Transverse colon (tissue), 4 donors: Measurements from ENCODE around the gene CCND1. TPM values are rescaled to one million over a fixed set of nuclear protein-coding genes. Genes with fewer than 3 reads are reported as not detected.

ENCODE experiments used
- DNase-seq: peaks from one replicate; pipeline ENCODE4 v3.0.0-alpha.2; 2019
- H3K27ac ChIP-seq, 4 donors: fragments of 200-600 bp; sonication (generic); 2 replicates each; pipeline ENCODE4 v1.5.1; 2016 to 2018; ENCODE audit warnings: inconsistent platforms in 4 of 4
- H3K27me3 ChIP-seq: fragments of 200-600 bp; sonication (generic); 2 replicates; pipeline ENCODE4 v1.5.1; 2017; ENCODE audit warnings: inconsistent platforms
- H3K36me3 ChIP-seq, 4 donors: fragments of 200-600 bp; sonication (generic); 2 replicates each; pipeline ENCODE4 v1.5.1; 2017 to 2019; ENCODE audit warnings: inconsistent platforms in 4 of 4
- H3K4me1 ChIP-seq, 4 donors: fragments of 200-600 bp; sonication (generic); 2 replicates each; pipeline ENCODE4 v1.5.1; 2017 to 2020; ENCODE audit warnings: inconsistent platforms in 4 of 4
- H3K4me3 ChIP-seq, 4 donors: fragments of 200-600 bp; sonication (generic); 1 replicate in 1 of 4; 2 replicates in 3 of 4; pipeline versions ENCODE4 v1.5.1 to v1.6.1; 2017 to 2019; ENCODE audit warnings: inconsistent platforms in 4 of 4
- H3K9me3 ChIP-seq, 2 donors: fragments of 200-600 bp; sonication (generic); 2 replicates each; pipeline ENCODE4 v1.5.1; 2017 to 2019; ENCODE audit warnings: inconsistent platforms in 2 of 2
- EP300 ChIP-seq: sonication (generic); formaldehyde crosslinking; IDR thresholded peaks from one replicate; pipeline ENCODE4 v1.6.1; 2017; ENCODE audit warnings: antibody characterized with exemption, low read depth
- POLR2A ChIP-seq: fragments of 450-650 bp; IDR thresholded peaks from one replicate; pipeline ENCODE4 v1.6.1; 2016; ENCODE audit warnings: antibody characterized with exemption, mild to moderate bottlenecking, moderate library complexity
- POLR2AphosphoS5 ChIP-seq, 3 donors: sonication (generic); formaldehyde crosslinking; IDR thresholded peaks; one replicate each; pipeline ENCODE4 v1.6.1; 2016; ENCODE audit warnings: antibody characterized with exemption in 3 of 3
- WGBS, 2 donors: methylation state at CpG; one replicate each; pipeline ENCODE4 v1.1.5; 2018; ENCODE audit warnings: low coverage in 1 of 2; 5-methylcytosine and 5-hydroxymethylcytosine counted together
- in situ Hi-C, 4 donors: fragments of 200-750 bp; cut with MboI; loops; one replicate each; pipeline versions ENCODE4 v1.15.0 to v1.15.1; 2017; ENCODE audit warnings: low sequenced_read_pairs in 3 of 4, low pct_ligation_motif_present in 1 of 4, low pct_unique_long_range_greater_than_20kb in 1 of 4
- intact Hi-C: fragments of 100-400 bp; cut with DNase I; formaldehyde crosslinking; loops from one replicate; pipeline ENCODE4 v1.15.1; 2023; ENCODE audit warnings: low total_unique reads
- total RNA-seq, 4 donors: library from RNA; depleted of rRNA; stranded (reverse); fragments of >200 nt; gene quantifications; one replicate each; pipeline ENCODE4 v1.1.0, GENCODE V29; 2016
- TF ChIP-seq, protein P1 (sequence below), 5 experiments: fragments of 200-600 bp in 3 of 5; fragments of 450-650 bp in 2 of 5; sonication (generic) in 3 of 5; IDR thresholded peaks; 1 replicate in 2 of 5; 2 replicates in 3 of 5; pipeline ENCODE4 v1.5.1; 2016 to 2017; ENCODE audit warnings: antibody characterized with exemption in 5 of 5, inconsistent platforms in 3 of 5, mild to moderate bottlenecking in 2 of 5, moderate library complexity in 1 of 5

CCND1 gene
- total RNA-seq, 4 donors from 2014 or later, result 26.4 to 78.0 (median 45.0) TPM

DNA sequence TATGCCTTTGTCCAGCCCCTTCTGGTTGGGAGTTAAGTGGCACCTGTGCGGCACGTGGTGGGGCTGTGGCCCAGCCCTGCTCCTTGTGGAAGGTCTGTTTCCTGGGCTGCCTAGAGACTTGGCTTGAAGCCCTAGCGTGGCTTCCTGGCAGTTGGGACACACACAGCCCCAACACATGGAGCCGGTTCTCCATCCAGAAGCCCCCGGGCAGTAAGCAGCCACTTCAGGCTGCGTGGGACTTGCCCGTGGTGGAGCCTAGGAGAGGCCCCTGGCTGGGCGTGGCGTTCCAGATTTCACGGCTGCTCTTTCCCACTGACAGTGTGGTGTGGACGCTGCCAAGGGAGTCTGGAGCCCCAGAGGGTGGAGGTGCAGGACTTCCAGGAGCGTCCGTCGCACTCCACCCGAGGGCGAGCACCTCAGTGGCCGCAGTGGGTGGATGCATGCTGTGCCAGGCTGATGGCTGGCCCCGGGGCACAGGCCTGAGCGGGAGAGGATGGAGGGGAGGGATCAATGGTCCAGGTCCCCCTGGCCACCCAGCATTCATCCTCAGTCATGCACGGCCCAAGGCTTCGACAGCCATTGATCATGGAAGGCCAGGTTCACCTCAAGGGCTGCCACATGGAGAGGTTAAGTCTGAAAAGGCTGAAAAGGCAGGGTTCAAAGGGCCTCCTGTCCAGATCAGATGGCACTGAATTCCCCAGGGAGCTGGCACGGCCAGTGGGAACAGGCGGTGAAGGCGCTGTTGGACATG lies 9.3 kb downstream of the CCND1 start:
- in situ Hi-C loops, result loop anchor here in 2 of 4 donors (10.0 to 25.0 kb wide), 2 partner anchors 525 to 538 kb away; no protein-coding TSS in a partner anchor
- TF ChIP-seq POLR2A (no peak), EP300 (no peak)
- no peaks in the 10 kb centered on the region for H3K36me3 ChIP-seq
- intact Hi-C loops, result no loop called here
- 85% methylated on average over 16 of the region's 24 CpGs; no CpG with 5 or more reads in 1 of the 2 donors for WGBS, 2 donors
- peaks cover 0 to 4% (median under 1%) of the 10 kb centered on the region in 4 donors for H3K4me1 ChIP-seq
- H3K9me3 ChIP-seq, result no peaks in the 10 kb centered on the region
- H3K4me3 ChIP-seq, result no peak overlapping the region
- no peak for DNase-seq
- no peak overlapping the region for H3K27ac ChIP-seq
- no peaks in the 10 kb centered on the region for H3K27me3 ChIP-seq

DNA sequence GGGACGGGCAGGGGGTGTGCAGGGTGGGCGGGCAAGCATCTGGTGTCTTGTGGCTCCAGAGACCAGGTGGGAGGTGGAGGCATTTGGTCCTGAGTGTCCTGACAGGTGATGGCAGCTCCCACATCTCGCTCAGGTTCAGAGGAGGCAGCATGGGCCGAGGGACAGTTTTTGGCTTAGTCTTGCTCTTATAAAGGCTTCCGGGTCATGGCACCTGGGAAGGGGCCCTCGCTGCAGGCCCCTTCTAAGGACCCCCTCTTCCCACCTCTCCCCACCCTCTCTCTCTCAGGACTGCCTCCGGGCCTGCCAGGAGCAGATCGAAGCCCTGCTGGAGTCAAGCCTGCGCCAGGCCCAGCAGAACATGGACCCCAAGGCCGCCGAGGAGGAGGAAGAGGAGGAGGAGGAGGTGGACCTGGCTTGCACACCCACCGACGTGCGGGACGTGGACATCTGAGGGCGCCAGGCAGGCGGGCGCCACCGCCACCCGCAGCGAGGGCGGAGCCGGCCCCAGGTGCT lies 9.9 kb downstream of the CCND1 start:
- intact Hi-C loops, result no loop called here
- WGBS, 2 donors, result 87% methylated on average over 23 of the region's 23 CpGs; no CpG with 5 or more reads in 1 of the 2 donors
- Histone ChIP-seq H3K4me1 (peaks cover 0 to 5% (median 0%) of the 10 kb centered on the region in 4 donors), H3K27me3 (no peaks in the 10 kb centered on the region), H3K9me3 (no peaks in the 10 kb centered on the region), H3K36me3 (no peaks in the 10 kb centered on the region), H3K4me3 (no peak overlapping the region), H3K27ac (no peak overlapping the region)
- in situ Hi-C loops, result loop anchor here in 2 of 4 donors (10.0 to 25.0 kb wide), 2 partner anchors 526 to 539 kb away; no protein-coding TSS in a partner anchor
- no peak for DNase-seq
- TF ChIP-seq, protein P1, sequence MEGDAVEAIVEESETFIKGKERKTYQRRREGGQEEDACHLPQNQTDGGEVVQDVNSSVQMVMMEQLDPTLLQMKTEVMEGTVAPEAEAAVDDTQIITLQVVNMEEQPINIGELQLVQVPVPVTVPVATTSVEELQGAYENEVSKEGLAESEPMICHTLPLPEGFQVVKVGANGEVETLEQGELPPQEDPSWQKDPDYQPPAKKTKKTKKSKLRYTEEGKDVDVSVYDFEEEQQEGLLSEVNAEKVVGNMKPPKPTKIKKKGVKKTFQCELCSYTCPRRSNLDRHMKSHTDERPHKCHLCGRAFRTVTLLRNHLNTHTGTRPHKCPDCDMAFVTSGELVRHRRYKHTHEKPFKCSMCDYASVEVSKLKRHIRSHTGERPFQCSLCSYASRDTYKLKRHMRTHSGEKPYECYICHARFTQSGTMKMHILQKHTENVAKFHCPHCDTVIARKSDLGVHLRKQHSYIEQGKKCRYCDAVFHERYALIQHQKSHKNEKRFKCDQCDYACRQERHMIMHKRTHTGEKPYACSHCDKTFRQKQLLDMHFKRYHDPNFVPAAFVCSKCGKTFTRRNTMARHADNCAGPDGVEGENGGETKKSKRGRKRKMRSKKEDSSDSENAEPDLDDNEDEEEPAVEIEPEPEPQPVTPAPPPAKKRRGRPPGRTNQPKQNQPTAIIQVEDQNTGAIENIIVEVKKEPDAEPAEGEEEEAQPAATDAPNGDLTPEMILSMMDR (IDR thresholded peaks at IDR 0.05), result no peak
- TF ChIP-seq POLR2AphosphoS5 (IDR thresholded peaks at IDR 0.05) (no peak), POLR2A (no peak), EP300 (no peak)

DNA sequence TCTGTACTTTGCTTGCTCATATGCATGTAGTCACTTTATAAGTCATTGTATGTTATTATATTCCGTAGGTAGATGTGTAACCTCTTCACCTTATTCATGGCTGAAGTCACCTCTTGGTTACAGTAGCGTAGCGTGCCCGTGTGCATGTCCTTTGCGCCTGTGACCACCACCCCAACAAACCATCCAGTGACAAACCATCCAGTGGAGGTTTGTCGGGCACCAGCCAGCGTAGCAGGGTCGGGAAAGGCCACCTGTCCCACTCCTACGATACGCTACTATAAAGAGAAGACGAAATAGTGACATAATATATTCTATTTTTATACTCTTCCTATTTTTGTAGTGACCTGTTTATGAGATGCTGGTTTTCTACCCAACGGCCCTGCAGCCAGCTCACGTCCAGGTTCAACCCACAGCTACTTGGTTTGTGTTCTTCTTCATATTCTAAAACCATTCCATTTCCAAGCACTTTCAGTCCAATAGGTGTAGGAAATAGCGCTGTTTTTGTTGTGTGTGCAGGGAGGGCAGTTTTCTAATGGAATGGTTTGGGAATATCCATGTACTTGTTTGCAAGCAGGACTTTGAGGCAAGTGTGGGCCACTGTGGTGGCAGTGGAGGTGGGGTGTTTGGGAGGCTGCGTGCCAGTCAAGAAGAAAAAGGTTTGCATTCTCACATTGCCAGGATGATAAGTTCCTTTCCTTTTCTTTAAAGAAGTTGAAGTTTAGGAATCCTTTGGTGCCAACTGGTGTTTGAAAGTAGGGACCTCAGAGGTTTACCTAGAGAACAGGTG lies 11.1 kb downstream of the CCND1 start:
- in situ Hi-C loops (loop anchor here in 2 of 4 donors (10.0 to 25.0 kb wide), 2 partner anchors 527 to 540 kb away; no protein-coding TSS in a partner anchor), intact Hi-C loops (no loop called here)
- Histone ChIP-seq H3K4me1 (peaks cover 0 to 5% (median 0%) of the 10 kb centered on the region in 4 donors), H3K27ac (no peak overlapping the region), H3K36me3 (no peaks in the 10 kb centered on the region), H3K27me3 (no peaks in the 10 kb centered on the region), H3K9me3 (no peaks in the 10 kb centered on the region), H3K4me3 (no peak overlapping the region)
- TF ChIP-seq EP300, result no peak
- no peak for TF ChIP-seq POLR2AphosphoS5 (IDR thresholded peaks at IDR 0.05)
- TF ChIP-seq, protein P1 (IDR thresholded peaks at IDR 0.05), result no peak
- TF ChIP-seq POLR2A, result no peak
- no peak for DNase-seq
- 90% methylated on average over 8 to 15 of the region's 15 CpGs for WGBS, 2 donors

DNA sequence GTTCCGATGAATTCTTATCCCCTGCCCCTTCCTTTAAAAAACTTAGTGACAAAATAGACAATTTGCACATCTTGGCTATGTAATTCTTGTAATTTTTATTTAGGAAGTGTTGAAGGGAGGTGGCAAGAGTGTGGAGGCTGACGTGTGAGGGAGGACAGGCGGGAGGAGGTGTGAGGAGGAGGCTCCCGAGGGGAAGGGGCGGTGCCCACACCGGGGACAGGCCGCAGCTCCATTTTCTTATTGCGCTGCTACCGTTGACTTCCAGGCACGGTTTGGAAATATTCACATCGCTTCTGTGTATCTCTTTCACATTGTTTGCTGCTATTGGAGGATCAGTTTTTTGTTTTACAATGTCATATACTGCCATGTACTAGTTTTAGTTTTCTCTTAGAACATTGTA lies 12.0 kb downstream of the CCND1 start:
- TF ChIP-seq EP300 (no peak), POLR2A (no peak), POLR2AphosphoS5 (IDR thresholded peaks at IDR 0.05) (no peak)
- TF ChIP-seq, protein P1 (IDR thresholded peaks at IDR 0.05), result no peak
- H3K27ac ChIP-seq, result no peak overlapping the region
- no peaks in the 10 kb centered on the region for H3K36me3 ChIP-seq
- no peak overlapping the region for H3K4me3 ChIP-seq
- intact Hi-C loops, result no loop called here
- WGBS, 2 donors, result 79 to 84% methylated on average over 5 to 11 of the region's 11 CpGs
- no peaks in the 10 kb centered on the region for H3K27me3 ChIP-seq
- in situ Hi-C loops, result loop anchor here in 2 of 4 donors (10.0 to 25.0 kb wide), 2 partner anchors 528 to 541 kb away; no protein-coding TSS in a partner anchor
- H3K4me1 ChIP-seq, result peaks cover 0 to 5% (median 0%) of the 10 kb centered on the region in 4 donors
- no peak for DNase-seq
- H3K9me3 ChIP-seq, result no peaks in the 10 kb centered on the region
